Activated CD8-positive, alpha-beta memory T cell treated with anti-CD3 and anti-CD28 coated beads for 24 hours (primary cell): ENCODE data around the gene VAV3.
"Not testable (repeated sequence)": the region's sequence is repeated elsewhere in the genome, so short reads cannot be mapped to it uniquely, and the experiment has no call there.

Experiments
- DNase-seq: peaks from one replicate; pipeline ENCODE4 v3.0.0-alpha.2; 2020

Gene VAV3

DNA sequence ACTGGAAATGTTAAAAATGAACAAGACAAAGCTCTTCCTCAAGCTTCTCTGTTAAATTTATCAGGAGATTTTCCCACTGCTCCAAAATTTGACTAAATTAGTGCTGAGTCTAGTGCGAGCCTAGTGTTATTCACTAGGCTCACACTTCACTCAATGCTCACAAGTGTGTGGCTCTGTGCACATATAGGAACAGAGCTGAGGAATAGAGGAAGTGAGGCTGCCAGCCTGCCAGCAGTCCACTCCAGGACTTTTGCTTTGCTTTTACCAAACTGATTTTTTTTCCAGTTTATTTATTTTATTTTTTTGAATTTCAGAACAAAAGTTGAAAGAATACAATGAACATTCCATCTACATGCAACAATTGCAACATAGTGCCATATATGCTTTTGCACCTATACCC lies 87.2 kb downstream of the VAV3 start:
- no peak for DNase-seq

DNA sequence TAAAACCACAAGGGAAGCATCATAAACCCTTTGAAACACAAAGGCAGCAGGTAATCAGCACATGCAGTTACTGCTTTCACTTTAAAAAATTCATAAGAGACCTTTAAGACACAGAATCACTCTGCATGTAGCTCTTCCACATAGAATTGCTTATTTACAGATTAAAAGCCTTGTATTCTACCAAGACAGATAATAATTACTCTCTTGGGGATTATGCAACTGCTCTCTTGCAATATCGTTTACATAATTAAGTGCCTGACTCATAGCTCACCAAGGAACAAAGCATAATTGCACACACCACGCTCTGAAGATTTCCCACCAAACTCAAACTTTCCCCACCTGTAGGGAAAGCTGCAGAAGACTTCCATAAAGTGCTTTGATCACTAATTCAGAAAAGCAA lies 87.9 kb downstream of the VAV3 start:
- DNase-seq: no peak

DNA sequence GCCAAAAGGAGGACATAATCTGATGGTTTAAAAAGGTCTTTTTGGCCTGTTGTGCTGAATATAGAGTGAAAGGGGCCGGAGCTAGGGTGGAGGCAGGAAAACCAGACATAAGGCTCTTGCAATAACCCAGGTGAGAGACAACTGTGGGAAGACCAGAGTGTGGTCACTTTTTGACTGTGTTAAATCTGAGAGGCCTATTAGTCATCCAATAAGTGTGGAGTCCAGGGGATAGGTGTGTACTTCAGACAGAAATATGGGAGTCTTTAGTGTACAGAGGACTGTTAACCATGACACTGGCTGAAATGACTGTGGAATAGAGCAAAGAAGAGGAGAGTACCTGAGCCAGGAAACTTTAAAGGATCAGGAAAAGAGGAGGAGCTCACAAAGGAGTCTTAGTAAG lies 89.3 kb downstream of the VAV3 start:
- DNase-seq: no peak

GRCh38 chr1:107874221-107874620 lies 90.8 kb downstream of the VAV3 start:
- no peak for DNase-seq

DNA sequence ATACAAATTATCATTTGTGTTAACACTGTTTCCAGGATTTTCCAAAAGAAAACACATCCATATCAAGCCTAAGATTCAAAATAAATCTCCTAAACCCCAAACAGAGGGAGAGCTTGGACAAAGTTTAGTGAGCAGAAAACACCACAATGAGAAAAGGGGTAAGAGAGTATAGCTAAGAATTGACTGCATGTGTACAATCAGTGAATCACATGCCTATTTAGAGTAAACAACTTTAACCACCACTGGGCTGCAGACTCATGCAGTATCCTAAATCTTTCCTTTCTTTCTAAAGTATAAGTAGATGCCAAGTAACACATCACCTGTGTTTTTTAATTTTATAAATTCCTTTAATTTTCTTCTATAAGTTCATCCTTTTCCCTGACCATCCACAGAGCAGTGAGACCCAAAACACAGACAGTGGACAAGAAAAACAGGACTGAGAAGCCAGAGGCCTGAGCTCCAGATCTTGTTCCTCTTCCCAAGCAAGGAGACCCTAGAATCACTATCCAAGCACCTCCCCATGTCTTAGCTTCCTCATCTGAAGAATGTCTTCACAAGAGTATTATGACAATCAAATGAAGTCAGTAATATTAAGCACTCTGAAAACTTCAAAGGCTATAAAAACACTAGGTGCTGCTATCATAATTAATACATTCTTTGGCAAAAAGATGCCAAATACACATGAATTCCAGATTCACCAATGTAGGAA lies 93.1 kb downstream of the VAV3 start:
- no peak for DNase-seq

DNA sequence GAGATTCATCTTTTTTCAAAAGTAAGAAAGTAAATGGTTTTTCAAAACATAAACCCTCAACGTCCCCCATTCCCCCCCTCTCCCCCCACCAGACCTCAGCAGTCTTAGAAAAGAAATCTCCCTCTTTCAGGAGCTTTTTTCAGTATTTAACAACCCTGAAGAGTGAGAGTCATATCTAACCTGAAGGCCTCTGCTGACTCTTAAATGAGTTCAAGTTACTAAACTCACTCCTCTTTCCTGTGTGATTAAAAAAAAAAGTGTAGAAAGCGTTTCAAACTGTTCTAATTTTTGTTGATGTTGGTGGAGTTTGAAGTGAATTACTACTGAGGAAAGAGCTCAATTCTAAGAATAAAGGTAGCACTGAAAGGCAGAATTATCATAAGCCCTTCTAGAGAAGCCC lies 93.7 kb downstream of the VAV3 start:
- DNase-seq: no peak

DNA sequence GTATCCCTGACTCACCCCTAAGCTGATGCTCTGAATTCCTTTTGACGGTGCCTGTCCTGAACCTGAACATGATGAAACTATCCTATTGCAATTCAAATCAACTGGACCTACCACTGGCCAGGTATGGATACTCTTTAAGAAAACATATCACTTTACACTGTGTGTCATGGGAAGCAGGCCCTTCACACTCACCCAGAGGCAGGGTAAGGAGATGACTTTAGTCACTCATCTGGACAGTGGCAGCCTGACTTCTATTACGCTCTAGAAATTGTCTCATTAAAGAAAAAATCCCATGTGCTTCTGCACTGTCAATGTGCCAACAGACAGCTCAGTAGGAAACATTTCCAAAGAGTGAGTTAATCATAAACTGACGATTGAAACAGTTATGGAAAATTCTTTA lies 94.3 kb downstream of the VAV3 start:
- no peak for DNase-seq

GRCh38 chr1:107867897-107868296 lies 97.1 kb downstream of the VAV3 start:
- no peak for DNase-seq

- DNase-seq: no peak
These were observed 97.6 kb downstream of the VAV3 start for GRCh38 chr1:107867422-107867821.

GRCh38 chr1:107866870-107867269 lies 98.1 kb downstream of the VAV3 start:
- no peak for DNase-seq

GRCh38 chr1:107865627-107866026 lies 99.4 kb downstream of the VAV3 start:
- DNase-seq: no peak

- DNase-seq: no peak
These were observed 101.6 kb downstream of the VAV3 start for GRCh38 chr1:107863342-107863741.

DNA sequence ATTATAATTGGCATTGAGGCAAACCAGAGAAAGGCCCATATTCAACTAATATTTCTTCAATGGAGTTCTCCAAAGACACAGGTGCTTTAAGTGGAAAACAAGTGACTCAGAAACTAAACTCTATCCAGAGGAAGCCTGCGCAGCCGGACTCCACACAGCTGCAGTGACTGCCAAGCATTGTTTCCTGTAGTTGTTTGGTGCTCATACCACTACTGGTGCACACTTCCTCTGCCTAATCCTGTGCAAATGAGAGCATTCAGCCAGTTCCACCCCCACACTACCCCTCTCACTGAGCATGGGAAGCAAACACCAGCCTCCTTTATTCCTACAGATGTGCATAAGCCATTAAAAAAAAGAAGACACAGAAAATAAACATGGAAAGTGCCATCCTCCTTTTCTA lies 102.9 kb downstream of the VAV3 start:
- DNase-seq: no peak

- no peak for DNase-seq
These were observed 106.7 kb downstream of the VAV3 start for GRCh38 chr1:107858323-107858722.

GRCh38 chr1:107851418-107851817 lies 113.6 kb downstream of the VAV3 start:
- DNase-seq: no peak

DNA sequence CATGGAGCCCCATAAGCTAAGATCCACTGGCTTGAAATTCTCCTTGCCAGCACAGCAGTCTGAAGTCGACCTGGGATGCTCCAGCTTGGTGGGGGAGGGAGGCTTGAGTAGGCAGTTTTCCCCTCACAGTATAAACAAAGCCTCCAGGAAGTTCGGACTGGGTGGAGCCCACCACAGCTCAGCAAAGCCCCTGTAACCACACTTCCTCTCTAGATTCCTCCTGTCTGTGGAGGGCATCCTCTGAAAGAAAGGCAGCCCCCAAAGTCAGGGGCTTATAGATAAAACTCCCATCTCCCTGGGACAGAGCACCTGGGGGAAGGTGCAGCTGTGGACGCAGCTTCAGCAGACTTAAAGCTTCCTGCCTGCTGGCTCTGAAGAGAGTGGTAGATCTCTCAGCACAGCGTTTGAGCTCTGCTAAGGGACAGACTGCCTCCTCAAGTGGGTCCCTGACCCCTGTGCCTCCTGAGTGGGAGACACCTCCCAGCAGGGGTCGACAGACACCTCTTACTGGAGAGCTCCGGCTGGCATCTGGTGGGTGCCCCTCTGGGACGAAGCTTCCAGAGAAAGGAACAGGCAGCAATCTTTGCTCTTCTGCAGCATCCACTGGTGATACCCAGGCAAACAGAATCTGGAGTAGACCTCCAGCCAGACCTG lies 120.3 kb downstream of the VAV3 start:
- not testable (repeated sequence) for DNase-seq

GRCh38 chr1:107843989-107844388 lies 121.0 kb downstream of the VAV3 start:
- DNase-seq: no peak

- DNase-seq: no peak
These were observed 122.7 kb downstream of the VAV3 start for GRCh38 chr1:107842241-107842640.

DNA sequence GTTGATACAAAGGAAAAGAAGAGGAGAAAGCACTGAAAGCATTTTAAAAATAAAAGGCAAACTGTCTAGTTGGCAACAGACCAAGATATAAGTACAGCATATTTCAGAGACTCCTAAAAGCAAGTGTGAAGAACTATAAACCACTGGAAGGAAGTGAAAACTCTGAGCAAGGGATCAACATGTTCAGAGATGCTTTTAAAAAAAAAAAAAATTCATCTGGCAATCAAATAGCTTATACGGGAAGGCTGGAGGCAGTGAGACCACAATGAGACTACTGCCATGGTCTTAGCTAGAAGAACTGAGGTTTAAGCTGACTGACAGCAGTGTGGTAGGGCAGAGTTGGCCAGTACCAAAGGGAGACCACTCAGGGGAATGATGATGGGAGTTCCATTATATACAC lies 124.3 kb downstream of the VAV3 start:
- no peak for DNase-seq

DNA sequence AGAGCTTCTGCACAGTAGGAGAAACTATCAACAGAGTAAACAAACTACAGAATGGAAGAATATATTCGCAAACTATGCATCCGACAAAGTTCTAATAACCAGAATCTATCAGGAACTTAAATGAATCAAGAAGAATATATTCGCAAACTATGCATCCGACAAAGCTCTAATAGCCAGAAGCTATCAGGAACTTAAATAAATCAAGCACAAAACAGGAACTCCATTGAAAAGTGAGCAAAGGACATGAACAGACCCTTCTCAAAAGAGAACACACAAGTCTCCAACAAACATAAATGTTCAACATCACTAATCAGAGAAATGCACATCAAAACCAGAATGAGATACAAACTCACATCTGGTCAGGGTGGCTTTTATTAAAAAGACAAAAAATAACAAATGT lies 126.9 kb downstream of the VAV3 start:
- DNase-seq: no peak

DNA sequence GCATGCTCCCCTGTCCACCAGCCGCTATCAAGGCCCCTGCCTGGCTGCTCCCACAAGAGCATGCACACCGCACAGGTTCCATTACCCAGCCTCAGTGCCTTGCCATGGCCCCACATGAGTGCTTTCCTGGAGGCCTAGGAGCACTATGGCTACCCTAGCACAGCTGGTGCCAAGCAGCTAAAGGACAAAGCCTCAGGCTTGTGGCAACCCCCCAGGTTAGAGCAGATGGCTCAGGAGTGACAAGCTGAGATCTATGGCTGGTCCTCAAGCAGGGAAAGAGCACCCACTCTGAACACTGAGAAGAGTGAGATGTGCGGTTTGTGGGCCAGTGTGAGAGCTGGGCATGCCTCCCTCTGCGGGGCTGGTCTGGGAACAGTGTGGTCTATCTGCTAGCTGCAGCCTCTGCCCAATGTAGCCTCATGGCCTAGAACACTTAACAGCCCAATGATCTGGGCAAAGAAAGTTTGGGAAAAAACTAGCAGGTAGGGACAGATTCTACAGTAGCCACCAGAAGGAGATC lies 129.8 kb downstream of the VAV3 start:
- DNase-seq: no peak

DNA sequence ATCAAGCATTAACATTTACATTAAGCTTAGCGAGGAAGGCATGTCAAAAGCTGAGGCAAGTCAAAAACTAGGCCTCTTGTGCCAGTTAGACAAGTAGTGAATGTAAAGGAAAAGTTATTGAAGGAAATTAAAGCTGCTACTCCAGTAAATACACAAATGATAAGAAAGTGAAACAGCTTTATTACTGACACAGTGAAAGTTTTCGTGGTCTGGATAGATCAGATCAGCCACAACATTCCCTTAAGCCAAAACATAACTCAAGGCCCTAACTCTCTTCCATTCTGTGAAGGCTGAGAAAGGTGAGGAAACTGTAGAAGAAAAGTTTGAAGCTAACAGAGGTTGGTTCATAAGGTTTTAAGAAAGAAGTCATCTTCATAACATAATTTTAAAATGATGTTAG lies 131.9 kb downstream of the VAV3 start:
- no peak for DNase-seq

DNA sequence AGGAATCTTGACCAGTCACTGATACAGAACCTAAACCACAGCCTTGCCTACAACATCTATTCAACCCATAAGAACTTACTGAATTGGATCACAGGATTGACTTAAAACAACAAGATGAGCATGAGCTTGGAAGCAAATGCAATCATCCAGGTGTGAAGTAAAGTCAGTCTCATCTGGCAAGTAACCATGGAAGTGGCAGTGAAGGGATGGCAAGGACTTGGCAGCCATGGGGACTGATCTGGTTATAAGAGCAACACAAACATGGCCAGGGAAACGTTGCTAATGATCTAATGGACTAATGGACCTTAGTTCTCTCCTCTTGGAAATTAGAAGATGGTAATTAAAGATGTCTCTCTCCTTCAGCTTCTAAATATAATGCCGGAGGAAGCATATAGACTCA lies 133.1 kb downstream of the VAV3 start:
- no peak for DNase-seq

DNA sequence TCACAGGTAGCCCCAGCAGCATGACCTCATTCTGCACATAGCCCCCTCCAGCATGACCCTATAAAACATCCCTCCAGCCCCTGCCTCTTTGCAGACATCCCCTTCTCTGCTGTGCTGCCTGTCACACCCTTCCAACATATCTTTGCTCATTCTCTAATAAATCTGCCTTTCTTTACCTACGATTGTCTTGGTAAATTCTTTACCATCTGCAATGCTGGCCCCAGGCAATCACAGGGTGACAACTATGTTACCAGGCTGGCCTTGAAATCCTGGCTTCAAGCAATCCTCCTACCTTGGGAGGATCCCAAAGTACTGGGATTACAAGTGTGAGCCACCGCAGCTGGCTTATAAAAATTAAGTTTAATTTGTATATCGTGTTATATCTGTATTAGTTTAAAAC lies 134.5 kb downstream of the VAV3 start:
- DNase-seq: no peak

DNA sequence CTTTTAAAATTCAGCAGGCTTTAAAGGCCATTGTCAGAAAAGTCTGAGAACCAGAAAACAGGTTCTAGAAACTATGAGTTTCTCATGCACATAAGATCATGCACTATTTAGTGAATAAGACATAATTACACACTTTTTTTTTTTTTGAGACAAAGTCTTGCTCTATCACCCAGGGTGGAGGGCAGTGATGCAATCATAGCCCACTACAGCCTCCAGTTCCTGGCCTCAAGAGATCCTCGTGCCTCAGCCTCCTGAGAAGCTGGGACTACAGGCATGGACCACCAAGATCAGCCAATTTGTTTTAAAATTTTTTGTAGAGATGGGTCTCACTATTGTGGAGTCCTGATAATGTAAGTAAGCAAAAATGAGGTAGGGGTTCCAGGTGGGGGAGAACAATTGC lies 134.9 kb downstream of the VAV3 start:
- no peak for DNase-seq
